GM11168 (cell line): ENCODE measurements around the gene BCAS3.
"Not testable (repeated sequence)": the region's sequence is repeated elsewhere in the genome, so short reads cannot be mapped to it uniquely, and the experiment has no call there.

Experiments
- in situ Hi-C: fragments of 300-500 bp; cut with MboI; formaldehyde crosslinking; loops from one replicate; pipeline ENCODE4 v1.12.0; 2022; ENCODE audit warnings: low sequenced_read_pairs; ENCODE audit not compliant: unreplicated experiment

Gene BCAS3

GRCh38 chr17:60773552-60773951 is 95.9 kb downstream of the BCAS3 start:
- in situ Hi-C loops, result no loop called here

- in situ Hi-C loops, result no loop called here
Observed at GRCh38 chr17:60781880-60782412, 104.3 kb downstream of the BCAS3 start.

- in situ Hi-C loops, result no loop called here
Observed at GRCh38 chr17:60782742-60783141, 105.1 kb downstream of the BCAS3 start.

- in situ Hi-C loops, result no loop called here
Observed at GRCh38 chr17:60790205-60790604, 112.6 kb downstream of the BCAS3 start.

DNA sequence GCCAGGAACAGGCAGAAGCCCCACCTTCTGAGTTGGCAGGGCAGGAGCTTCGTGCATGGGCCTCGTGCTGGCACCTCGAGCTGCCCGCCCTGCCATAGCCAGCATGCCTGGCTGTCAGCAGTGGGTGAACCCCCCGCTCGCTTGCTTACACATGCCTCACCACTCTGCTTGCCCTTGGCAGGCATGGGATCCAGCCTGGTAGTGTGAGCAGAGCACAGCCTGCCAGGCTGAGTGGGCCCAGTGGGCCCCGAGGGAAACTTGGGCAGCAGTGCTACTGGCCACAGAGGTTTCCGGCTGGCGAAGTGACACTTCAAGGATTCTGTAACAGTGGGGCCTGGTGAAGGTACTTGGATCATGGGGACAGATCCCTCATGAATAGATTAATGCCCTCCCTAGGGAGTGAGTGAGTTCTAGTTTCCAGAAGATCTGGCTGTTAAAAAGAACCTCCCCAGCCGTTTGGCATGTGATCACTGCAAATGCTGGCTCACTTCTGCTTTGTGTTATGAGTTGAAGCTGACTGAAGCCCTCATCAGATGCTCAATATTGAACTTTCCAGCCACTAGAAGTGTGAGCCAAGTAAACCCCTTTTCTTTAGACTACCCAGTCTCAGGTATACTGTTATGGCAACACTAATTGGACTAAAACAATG is 114.7 kb downstream of the BCAS3 start:
- in situ Hi-C loops, result no loop called here

DNA sequence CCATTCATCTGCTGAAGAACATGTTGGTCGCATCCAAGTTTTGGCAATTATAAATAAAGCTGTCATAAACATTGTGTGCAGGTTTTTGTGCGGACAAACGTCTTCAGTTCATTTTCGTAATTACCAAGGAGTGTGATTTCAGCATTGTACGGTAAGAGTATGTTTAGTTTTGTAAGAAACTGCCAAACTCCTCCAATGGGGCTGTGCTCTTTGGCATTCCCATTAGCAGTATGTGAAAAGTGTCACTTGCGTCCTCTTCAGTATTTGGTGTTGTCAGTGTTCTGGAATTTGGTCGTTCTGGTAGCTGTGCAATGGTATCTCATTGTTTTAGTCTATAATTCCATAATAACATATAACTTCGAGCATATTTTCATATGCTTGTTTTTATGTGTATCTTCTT is 120.9 kb downstream of the BCAS3 start:
- in situ Hi-C loops, result no loop called here

DNA sequence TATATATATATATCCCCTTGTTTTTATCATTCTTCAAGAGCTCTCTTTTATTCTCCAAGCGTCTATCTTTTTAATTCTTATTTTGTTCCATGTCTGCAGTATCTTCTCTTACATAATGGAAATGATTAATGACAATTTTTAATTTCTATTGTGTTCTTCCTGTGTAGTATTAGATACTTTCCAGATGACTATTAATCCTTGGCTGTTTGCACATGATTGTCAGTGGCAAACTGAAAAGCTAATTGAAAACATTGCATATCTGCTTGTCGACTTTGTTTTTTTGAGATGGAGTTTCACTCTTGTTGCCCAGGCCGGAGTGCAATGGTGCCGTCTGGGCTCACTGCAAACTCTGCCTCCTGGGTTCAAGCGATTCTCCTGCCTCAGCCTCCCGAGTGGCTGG is 124.7 kb downstream of the BCAS3 start:
- in situ Hi-C loops, result no loop called here

GRCh38 chr17:60803059-60803458 is 125.4 kb downstream of the BCAS3 start:
- in situ Hi-C loops, result no loop called here

DNA sequence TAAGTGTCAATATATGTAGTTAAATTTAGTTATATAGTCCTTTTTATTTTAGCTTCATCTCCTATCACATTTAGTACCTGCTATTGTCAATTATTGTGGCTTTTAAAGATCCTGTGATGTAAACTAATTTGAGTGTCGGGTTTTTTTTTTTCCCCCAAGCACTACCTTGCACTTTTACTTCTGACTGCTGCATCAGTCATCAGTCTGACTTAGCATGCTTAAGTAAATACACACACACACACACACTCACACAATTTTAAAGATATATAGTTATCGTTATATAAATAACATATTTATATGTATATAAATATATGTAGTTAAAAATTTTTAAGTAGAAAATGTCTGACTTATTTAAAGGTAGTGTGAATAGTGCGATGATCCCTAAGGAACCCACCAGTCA is 127.2 kb downstream of the BCAS3 start:
- in situ Hi-C loops, result no loop called here

GRCh38 chr17:60809421-60809820 is 131.8 kb downstream of the BCAS3 start:
- in situ Hi-C loops, result no loop called here

DNA sequence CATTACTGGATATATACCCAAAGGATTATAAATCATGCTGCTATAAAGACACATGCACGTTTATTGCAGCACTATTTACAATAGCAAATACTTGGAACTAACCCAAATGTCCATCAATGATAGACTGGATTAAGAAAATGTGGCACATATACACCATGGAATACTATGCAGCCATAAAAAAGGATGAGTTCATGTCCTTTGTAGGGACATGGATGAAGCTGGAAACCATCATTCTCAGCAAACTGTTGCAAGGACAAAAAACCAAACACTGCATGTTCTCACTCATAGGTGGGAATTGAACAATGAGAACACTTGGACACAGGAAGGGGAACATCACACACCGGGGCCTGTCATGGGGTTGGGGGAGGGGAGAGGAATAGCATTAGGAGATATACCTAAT is 137.3 kb downstream of the BCAS3 start:
- in situ Hi-C loops, result not testable (repeated sequence)

GRCh38 chr17:60817192-60817591 is 139.5 kb downstream of the BCAS3 start:
- in situ Hi-C loops, result no loop called here

GRCh38 chr17:60819447-60820130 is 141.9 kb downstream of the BCAS3 start:
- in situ Hi-C loops, result no loop called here

- in situ Hi-C loops, result no loop called here
Observed at GRCh38 chr17:60823515-60823914, 145.9 kb downstream of the BCAS3 start.

DNA sequence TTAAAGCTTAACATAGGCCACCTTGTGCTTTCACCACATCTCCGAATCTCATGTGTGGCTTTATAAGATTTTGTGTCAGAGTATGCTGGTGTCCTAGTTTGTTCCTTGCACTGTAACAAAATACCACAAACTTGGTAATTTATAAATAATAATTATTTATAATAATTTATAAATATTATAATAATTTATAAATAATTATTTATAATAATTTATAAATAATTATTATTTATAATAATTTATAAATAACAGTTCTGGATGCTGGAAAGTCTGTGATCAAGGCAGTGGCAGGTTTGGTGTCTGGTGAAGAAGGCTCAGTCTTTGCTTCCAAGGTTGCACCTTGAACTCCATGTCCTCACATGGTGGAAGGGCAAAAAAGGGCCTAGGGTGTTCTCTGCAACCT is 147.7 kb downstream of the BCAS3 start:
- in situ Hi-C loops, result no loop called here

GRCh38 chr17:60827943-60828342 is 150.3 kb downstream of the BCAS3 start:
- in situ Hi-C loops, result no loop called here

DNA sequence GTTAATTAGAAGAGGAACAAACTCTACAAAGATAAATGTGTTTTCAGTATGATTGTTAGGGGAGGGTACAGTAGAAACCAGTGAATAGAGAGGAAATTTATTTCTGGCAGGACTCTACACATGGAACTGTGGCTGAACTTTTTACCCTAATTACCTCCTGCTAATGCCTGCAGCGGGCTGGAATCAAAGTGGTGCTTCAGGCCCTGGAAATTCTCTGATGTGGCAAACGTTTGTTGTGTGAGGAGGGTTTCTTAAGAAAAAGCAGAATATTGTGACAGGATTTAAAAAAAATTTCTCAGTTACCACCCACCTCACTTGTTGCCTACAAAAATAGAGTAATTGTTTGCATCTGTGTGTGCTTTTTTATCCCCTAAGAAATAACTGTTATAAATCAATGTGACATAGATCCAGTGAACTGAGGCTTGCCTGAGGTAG is 154.5 kb downstream of the BCAS3 start:
- in situ Hi-C loops, result no loop called here

- in situ Hi-C loops, result no loop called here
Observed at GRCh38 chr17:60832631-60833030, 155.0 kb downstream of the BCAS3 start.

GRCh38 chr17:60840456-60840855 is 162.8 kb downstream of the BCAS3 start:
- in situ Hi-C loops, result no loop called here

GRCh38 chr17:60845012-60845411 is 167.4 kb downstream of the BCAS3 start:
- in situ Hi-C loops, result no loop called here

DNA sequence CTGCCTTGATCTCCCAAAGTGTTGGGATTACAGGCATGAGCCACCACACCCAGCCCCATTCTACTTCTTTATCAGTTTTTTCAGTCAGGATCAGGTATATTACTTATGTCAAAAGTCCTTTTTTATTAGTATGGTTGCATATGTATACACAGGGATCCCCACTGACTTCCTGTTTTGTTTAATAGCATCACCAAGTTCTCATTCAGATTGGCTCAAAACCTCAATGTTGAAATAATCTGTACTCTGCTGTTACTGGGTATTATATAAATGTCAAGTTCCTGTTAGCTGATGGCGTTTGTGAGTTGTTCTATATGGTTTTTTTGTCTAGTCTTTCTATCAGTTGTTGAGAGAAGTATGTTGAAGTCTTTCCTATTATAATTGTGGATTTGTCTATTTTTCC is 168.5 kb downstream of the BCAS3 start:
- in situ Hi-C loops, result no loop called here

DNA sequence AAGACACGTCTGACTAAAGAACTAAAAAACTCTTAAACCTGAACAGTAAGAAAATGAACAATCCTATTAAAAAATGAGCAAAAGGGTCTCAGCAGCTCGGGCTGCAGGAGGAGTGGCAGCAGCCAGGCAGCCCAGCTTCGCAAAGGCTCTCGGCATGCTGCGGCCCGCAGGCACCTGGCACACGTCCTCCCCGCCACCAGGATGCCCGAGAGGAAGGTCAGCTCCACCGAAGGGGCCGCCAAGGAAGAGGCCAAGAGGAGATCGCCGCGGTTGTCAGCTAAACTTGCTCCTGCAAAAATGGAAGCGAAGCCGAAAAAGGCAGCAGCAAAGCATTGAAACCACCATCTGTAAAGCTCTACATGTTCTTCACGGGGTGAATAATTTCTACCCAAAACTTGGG is 173.5 kb downstream of the BCAS3 start:
- in situ Hi-C loops, result no loop called here
